NCI-H510A (cell line): Measurements from ENCODE around the gene LARGE2.

Experiments used
- DNase-seq: peaks from one replicate; lab custom pipeline; 2025; lab: John Stamatoyannopoulos, UW

The LARGE2 gene

DNA sequence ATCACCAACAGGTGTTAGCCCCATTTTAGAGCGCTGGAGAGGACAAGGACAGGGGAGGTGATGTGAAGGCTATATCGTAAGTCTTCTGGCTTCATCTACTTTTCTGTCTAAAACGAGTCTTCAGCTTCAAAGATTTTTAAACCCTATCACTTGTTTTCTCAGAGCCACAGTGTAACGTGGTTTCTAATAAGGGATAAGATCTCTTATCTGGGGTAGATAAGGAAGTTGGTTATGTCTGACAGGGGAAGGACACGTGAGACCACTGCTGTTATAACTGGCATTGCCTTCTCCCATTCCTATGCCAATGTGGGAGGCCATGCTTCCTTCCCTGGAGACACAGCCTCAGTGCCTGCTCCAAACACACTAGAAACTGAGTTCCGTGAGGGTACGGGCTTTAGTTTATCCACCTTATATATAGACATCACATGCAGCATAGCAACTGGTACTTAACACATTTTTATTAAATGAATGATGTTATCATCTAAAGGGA is 39.3 kb downstream of the LARGE2 start:
- DNase-seq = no peak

DNA sequence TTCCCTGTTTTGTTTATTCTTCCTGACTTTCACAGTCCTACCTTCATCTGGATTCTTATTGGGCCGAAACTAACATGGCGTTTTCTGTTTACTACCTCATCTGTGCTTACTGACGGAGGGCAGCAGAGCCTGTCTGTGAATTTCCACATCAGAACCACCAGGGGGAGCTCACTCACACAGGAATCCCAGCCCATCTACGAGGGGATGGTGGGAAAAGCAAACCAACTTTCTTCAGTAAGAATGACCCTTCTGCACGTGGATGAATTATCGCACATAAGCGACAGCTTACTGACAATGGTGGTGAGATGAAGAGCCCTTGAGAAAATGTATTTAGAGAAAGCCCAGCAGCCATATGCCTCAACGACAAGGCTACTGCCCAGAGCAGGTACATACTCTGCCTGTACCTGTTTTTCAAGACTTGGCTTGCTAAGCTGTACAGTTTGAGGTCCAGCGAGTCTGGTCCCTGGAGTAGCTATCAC is 42.5 kb downstream of the LARGE2 start:
- DNase-seq = peak; percentile 4

DNA sequence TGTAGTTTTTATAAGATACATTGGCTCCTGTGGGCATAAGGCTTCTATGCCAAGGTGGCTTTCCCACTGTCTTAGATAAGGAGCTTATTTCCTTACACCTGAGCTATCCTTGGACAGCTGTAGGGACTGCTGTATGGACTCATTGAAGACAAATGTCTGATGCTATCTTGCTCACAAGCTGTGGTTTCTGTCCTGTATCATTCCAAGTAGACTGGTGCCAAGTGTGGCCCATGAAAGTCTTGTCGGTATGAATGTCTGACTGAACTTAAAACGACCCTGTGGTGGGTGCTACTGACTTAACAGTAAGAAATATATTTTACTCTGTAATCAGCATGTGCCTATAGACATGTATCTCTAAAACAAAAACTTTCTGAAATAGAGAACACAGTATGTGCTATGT is 45.0 kb downstream of the LARGE2 start:
- no peak for DNase-seq

DNA sequence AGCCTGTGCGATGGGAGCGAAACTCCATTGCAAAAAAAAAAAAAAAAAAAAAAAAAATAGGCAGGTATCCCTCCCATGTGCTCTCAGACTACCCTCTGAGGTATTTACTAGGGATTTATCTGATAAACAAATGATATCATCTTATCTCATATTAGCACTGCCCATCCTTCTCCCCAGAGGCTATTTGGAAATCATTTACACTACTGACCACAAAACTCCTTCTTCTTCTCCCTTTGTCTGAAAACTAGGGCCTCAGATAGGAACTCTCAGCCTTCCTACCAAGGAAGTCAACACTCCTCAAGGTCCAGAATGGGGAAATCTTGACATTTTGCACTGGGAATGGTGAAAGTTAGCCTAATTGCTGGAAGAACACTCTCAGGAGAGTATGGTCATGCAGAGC is 46.4 kb downstream of the LARGE2 start:
- no peak for DNase-seq

DNA sequence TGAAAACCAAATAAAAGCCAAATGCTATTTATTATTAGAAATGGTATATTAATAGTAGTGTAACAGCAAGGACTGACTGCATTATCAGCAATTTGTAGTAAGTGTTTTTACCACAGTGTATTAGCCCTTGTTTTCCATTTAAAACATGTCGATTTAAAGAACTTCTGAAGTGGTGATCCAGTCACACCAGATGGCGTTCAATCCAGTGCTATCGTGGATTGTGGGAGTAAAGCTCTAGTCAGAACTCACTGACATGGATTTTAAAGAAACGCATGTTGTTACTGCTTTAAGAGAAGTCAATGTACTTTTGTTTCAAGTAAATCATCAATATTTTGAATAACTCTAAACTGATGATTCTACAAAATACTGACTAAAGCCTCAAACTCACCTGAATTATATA is 51.1 kb downstream of the LARGE2 start:
- no peak for DNase-seq

DNA sequence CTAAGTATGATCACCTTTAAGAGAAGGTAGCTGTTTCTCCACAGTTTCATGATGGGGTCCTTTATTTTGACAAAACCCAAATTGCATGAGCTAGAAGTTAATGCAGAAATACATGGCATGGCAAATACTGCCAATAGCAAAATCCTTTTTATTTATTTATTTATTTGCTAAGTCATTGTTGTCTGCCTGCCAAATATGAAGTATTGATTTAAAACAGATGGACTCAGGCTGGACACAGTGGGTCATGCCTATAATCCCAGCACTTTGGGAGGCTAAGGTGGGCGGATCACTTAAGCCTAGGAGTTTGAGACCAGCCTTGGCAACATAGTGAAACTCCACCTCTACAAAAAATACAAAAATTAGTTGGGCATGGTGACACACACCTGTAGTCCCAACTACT is 52.4 kb downstream of the LARGE2 start:
- DNase-seq = no peak
